Psoas muscle (tissue), 8 donors: ENCODE results near the gene GIT1. TPM values are rescaled to one million over a fixed set of nuclear protein-coding genes. Genes with fewer than 3 reads are reported as not detected.

Experiments
- ATAC-seq, 4 donors: fragments of 200-7000 bp; cut with Tn5 transposase; one replicate each; pipeline ENCODE4 v1.9.1; 2020; ENCODE audit warnings: moderate library complexity in 3 of 4, mild to moderate bottlenecking in 2 of 4
- DNase-seq, 2 donors: peaks; one replicate each; pipeline ENCODE4 v3.0.0-alpha.2; 2020
- H3K27ac ChIP-seq: fragments of 200-600 bp; one replicate; pipeline ENCODE4 v1.8.0; 2022
- H3K27me3 ChIP-seq, 3 donors: fragments of 200-600 bp in 1 of 3; one replicate each; pipeline versions ENCODE4 v1.6.1 to v1.8.0; 2013 to 2022; ENCODE audit warnings: low read length in 2 of 3, mild to moderate bottlenecking in 2 of 3, moderate library complexity in 1 of 3; ENCODE audit not compliant: insufficient read depth in 3 of 3
- H3K36me3 ChIP-seq, 2 donors: fragments of 200-600 bp in 1 of 2; one replicate each; pipeline versions ENCODE4 v1.6.1 to v1.8.0; 2013 to 2022; ENCODE audit warnings: low read depth in 1 of 2, mild to moderate bottlenecking in 1 of 2, moderate library complexity in 1 of 2; ENCODE audit not compliant: insufficient read depth in 1 of 2
- H3K4me1 ChIP-seq: fragments of 200-600 bp; one replicate; pipeline ENCODE4 v1.8.0; 2022
- H3K4me3 ChIP-seq: fragments of 200-600 bp; one replicate; pipeline ENCODE4 v1.8.0; 2022; ENCODE audit warnings: mild to moderate bottlenecking
- H3K9me3 ChIP-seq: fragments of 200-600 bp; one replicate; pipeline ENCODE4 v1.8.0; 2022
- CTCF ChIP-seq: fragments of 200-600 bp; IDR thresholded peaks from one replicate; pipeline ENCODE4 v1.8.0; 2022; ENCODE audit warnings: antibody characterized with exemption
- WGBS, 3 donors: extraction: QIAGEN DNeasy Blood & Tissue Kit; methylation state at CpG; one replicate each; pipeline versions ENCODE4 v1.1.6 to v1.1.7; 2013; 5-methylcytosine and 5-hydroxymethylcytosine counted together
- intact Hi-C, 2 donors: fragments of 100-400 bp; cut with DNase I; formaldehyde crosslinking; loops; one replicate each; pipeline versions ENCODE4 v1.11.0 to v1.14.2; 2022
- polyA plus RNA-seq, 3 donors: library from polyadenylated mRNA; stranded (reverse); fragments of 200-250 nt; gene quantifications; one replicate each; pipeline ENCODE4 v1.2.3, GENCODE V29; 2013
- total RNA-seq, 4 donors: library from RNA; stranded (reverse); fragmentation: NEBNext Ultra II Directional in 2 of 4; extraction: Animal tissue kit (Norgen Biotek cat#: 25700) in 2 of 4; gene quantifications; one replicate each; pipeline versions ENCODE4 v1.2.1 to v1.2.4, GENCODE V29; 2021 to 2023
- donor health status: healthy with polysubstance abuse.
- donor health status: DM: no; HTN: no; CAD: no; lungs with moderate emphysema.
- donor health status: Bipolar disorder and iron deficiency.
- donor health status: healthy.
- donor health status: DM: yes; HTN: yes; CAD: no.
- donor health status: DM: no; HTN: no; CAD: no.
- donor health status: DM: no; HTN: no; CAD: no.
- donor health status: DM: yes; HTN: yes; CAD: no.

GIT1 gene
- total and polyA plus RNA-seq, 7 donors, result 24.3 to 46.0 (median 33.5) TPM

GRCh38 chr17:29585080-29585751 lies 4.2 kb downstream of the GIT1 start:
- 63 to 72% (median 68%) methylated on average over 8 of the region's 8 CpGs for WGBS, 3 donors
- peak overlapping the region; percentile 24 for H3K4me3 ChIP-seq

GRCh38 chr17:29584452-29585079 lies 4.9 kb downstream of the GIT1 start:
- peak in 3 of 4 donors; percentile 18 to 38 (median 32) for ATAC-seq
- Histone ChIP-seq H3K27me3 (no peaks in the 10 kb centered on the region), H3K4me1 (peaks cover 58% of the 10 kb centered on the region), H3K27ac (peak overlapping the region; percentile 65), H3K36me3 (peaks cover 0 to 35% of the 10 kb centered on the region in 2 donors), H3K9me3 (no peaks in the 10 kb centered on the region), H3K4me3 (peak overlapping the region; percentile 24)
- intact Hi-C loops, result loop anchor here in 1 of 2 donors (10.0 kb wide), 1 partner anchor 350 kb away; the partner anchor contains the start of gene SSH2
- 42 to 69% (median 54%) methylated on average over 11 to 12 of the region's 12 CpGs for WGBS, 3 donors
- peak in 1 of 2 donors; percentile 78 for DNase-seq
- no peak for TF ChIP-seq CTCF

More at GRCh38 chr17:29585080-29585751, 4.2 kb downstream of the GIT1 start:
- Histone ChIP-seq H3K27ac (peak overlapping the region; percentile 65), H3K36me3 (peaks cover 0 to 28% of the 10 kb centered on the region in 2 donors), H3K4me1 (peaks cover 63% of the 10 kb centered on the region), H3K27me3 (no peaks in the 10 kb centered on the region), H3K9me3 (no peaks in the 10 kb centered on the region)
- peak in 1 of 2 donors; percentile 53 for DNase-seq
- intact Hi-C loops, result loop anchor here in 1 of 2 donors (10.0 kb wide), 1 partner anchor 350 kb away; the partner anchor contains the start of gene SSH2
- TF ChIP-seq CTCF, result no peak
- ATAC-seq, result no peak

GRCh38 chr17:29583324-29584248 lies 5.9 kb downstream of the GIT1 start:
- WGBS, 3 donors, result 82 to 85% (median 82%) methylated on average over 16 of the region's 16 CpGs
- peaks cover 58% of the 10 kb centered on the region for H3K4me1 ChIP-seq
- H3K36me3 ChIP-seq, result peaks cover 0 to 44% of the 10 kb centered on the region in 2 donors
- DNase-seq, result peak in 1 of 2 donors; percentile 51
- no peaks in the 10 kb centered on the region for H3K9me3 ChIP-seq
- no peak for TF ChIP-seq CTCF
- peak overlapping the region; percentile 65 for H3K27ac ChIP-seq
- no peak overlapping the region for H3K4me3 ChIP-seq
- intact Hi-C loops, result loop anchor here in 1 of 2 donors (10.0 kb wide), 1 partner anchor 351 kb away; the partner anchor contains the start of gene SSH2
- no peaks in the 10 kb centered on the region for H3K27me3 ChIP-seq
- ATAC-seq, result no peak

- no peak for TF ChIP-seq CTCF
- no peak overlapping the region for H3K4me3 ChIP-seq
- no peaks in the 10 kb centered on the region for H3K9me3 ChIP-seq
- WGBS, 3 donors, result 27 to 40% (median 28%) methylated on average over 13 of the region's 13 CpGs
- peaks cover 0 to 53% of the 10 kb centered on the region in 2 donors for H3K36me3 ChIP-seq
- intact Hi-C loops, result loop anchor here in 1 of 2 donors (10.0 kb wide), 1 partner anchor 352 kb away; the partner anchor contains the start of gene SSH2
- ATAC-seq (no peak), DNase-seq (peak in 1 of 2 donors; percentile 60)
- peaks cover 50% of the 10 kb centered on the region for H3K4me1 ChIP-seq
- H3K27ac ChIP-seq, result no peak overlapping the region
- no peaks in the 10 kb centered on the region for H3K27me3 ChIP-seq
These were observed 6.7 kb downstream of the GIT1 start for GRCh38 chr17:29582772-29583171.
